DND-41 (cell line): ENCODE results near the gene MKRN1.

ENCODE experiments used
- ATAC-seq: fragments of 200-7000 bp; cut with Tn5 transposase; 3 replicates; pipeline ENCODE4 v1.9.1; 2021; ENCODE audit warnings: low read depth; ENCODE audit not compliant: insufficient read depth
- DNase-seq: peaks from one replicate; pipeline ENCODE4 v3.0.0-alpha.2; 2020
- H2AFZ ChIP-seq: 2 replicates; pipeline ENCODE4 v1.6.0; 2012; ENCODE audit warnings: low read depth, low read length
- H3K27ac ChIP-seq: 2 replicates; pipeline ENCODE4 v1.5.1; 2012; ENCODE audit warnings: low read length, inconsistent platforms
- H3K27me3 ChIP-seq: fragments of 200-600 bp; sonication (generic); 2 replicates; pipeline ENCODE4 v1.6.0; 2012; ENCODE audit warnings: low read length, mild to moderate bottlenecking, inconsistent platforms; ENCODE audit not compliant: insufficient read depth, poor library complexity
- H3K36me3 ChIP-seq: 2 replicates; pipeline ENCODE4 v1.5.1; 2012; ENCODE audit warnings: low read length, inconsistent platforms; ENCODE audit not compliant: insufficient read depth
- H3K4me1 ChIP-seq: 2 replicates; pipeline ENCODE4 v1.5.1; 2012; ENCODE audit warnings: mild to moderate bottlenecking, low read length; ENCODE audit not compliant: insufficient read depth
- H3K4me2 ChIP-seq: 2 replicates; pipeline ENCODE4 v1.6.0; 2012; ENCODE audit warnings: mild to moderate bottlenecking, moderate library complexity, low read length, inconsistent platforms; ENCODE audit not compliant: insufficient read depth
- H3K4me3 ChIP-seq, 2 experiments: fragments of 200-600 bp in 1 of 2; shearing (Covaris generic) in 1 of 2; 2 replicates each; pipeline ENCODE4 v1.5.1; 2012 to 2016; ENCODE audit warnings: inconsistent platforms in 2 of 2, low read length in 2 of 2, mild to moderate bottlenecking in 2 of 2, low read depth in 1 of 2, moderate library complexity in 1 of 2
- H3K79me2 ChIP-seq: 2 replicates; pipeline ENCODE4 v1.6.0; 2012; ENCODE audit warnings: low read length, inconsistent platforms; ENCODE audit not compliant: insufficient read depth
- H3K9ac ChIP-seq: 2 replicates; pipeline ENCODE4 v1.6.0; 2012; ENCODE audit warnings: low read depth, mild to moderate bottlenecking, inconsistent platforms, low read length, moderate library complexity
- H3K9me3 ChIP-seq: 2 replicates; pipeline ENCODE4 v1.5.1; 2012; ENCODE audit warnings: low read length, moderate library complexity, mild to moderate bottlenecking, inconsistent platforms; ENCODE audit not compliant: insufficient read depth, severe bottlenecking
- H4K20me1 ChIP-seq: 2 replicates; pipeline ENCODE4 v1.6.0; 2012; ENCODE audit warnings: low read length; ENCODE audit not compliant: insufficient read depth
- EZH2 ChIP-seq: IDR thresholded peaks from 3 replicates; pipeline ENCODE4 v1.6.1; 2012; ENCODE audit warnings: borderline replicate concordance, low read depth, mild to moderate bottlenecking, moderate library complexity, low read length, inconsistent platforms; ENCODE audit not compliant: severe bottlenecking
- TF ChIP-seq, protein P1 (sequence below): IDR thresholded peaks from 2 replicates; pipeline ENCODE4 v1.5.1; 2012; ENCODE audit warnings: borderline replicate concordance, low read length, moderate library complexity, mild to moderate bottlenecking; ENCODE audit not compliant: poor library complexity, severe bottlenecking; ENCODE audit errors: extremely low read depth

MKRN1 gene

GRCh38 chr7:140403878-140404564 is 75.3 kb downstream of the MKRN1 start, which contains the start of gene RAB19:
Gene RAB19 (plus strand): TSS chr7:140404058. CDS start chr7:140407647, 3,589 bp downstream.
- Histone ChIP-seq H4K20me1 (no peaks in the 10 kb centered on the region), H3K79me2 (no peaks in the 10 kb centered on the region), H3K4me3 (0 out of 4 replicates have a peak within 1 kb of the TSS, but pooled peaks of 1 of the 2 experiments have one; percentile 12), H3K4me2 (peak within 1 kb of the TSS; percentile 56), H3K27me3 (no peaks in the 10 kb centered on the region), H3K4me1 (peaks cover 14% of the 10 kb centered on the region), H3K9me3 (no peaks in the 10 kb centered on the region), H2AFZ (peak within 1 kb of the TSS; percentile 57), H3K9ac (no peak within 1 kb of the TSS; the same call in 1 of the 2 replicates), H3K27ac (peak within 1 kb of the TSS; percentile 52), H3K36me3 (no peaks in the 10 kb centered on the region)
- TF ChIP-seq, protein P1, sequence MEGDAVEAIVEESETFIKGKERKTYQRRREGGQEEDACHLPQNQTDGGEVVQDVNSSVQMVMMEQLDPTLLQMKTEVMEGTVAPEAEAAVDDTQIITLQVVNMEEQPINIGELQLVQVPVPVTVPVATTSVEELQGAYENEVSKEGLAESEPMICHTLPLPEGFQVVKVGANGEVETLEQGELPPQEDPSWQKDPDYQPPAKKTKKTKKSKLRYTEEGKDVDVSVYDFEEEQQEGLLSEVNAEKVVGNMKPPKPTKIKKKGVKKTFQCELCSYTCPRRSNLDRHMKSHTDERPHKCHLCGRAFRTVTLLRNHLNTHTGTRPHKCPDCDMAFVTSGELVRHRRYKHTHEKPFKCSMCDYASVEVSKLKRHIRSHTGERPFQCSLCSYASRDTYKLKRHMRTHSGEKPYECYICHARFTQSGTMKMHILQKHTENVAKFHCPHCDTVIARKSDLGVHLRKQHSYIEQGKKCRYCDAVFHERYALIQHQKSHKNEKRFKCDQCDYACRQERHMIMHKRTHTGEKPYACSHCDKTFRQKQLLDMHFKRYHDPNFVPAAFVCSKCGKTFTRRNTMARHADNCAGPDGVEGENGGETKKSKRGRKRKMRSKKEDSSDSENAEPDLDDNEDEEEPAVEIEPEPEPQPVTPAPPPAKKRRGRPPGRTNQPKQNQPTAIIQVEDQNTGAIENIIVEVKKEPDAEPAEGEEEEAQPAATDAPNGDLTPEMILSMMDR = no peak
- no peak for TF ChIP-seq EZH2
- peak; percentile 83 for ATAC-seq
- DNase-seq = peak; percentile 14
